ENCODE measurements around the gene PTX3.

Gene PTX3

GRCh38 chr3:157410945-157411344, 25.7 kb upstream of the PTX3 start:
- Mint-ChIP-seq H3K27me3 (ENCODE audit: low read depth) (peaks cover 13% of the 10 kb centered on the region), H3K9me3 (no peaks in the 10 kb centered on the region), H3K4me3 (no peak overlapping the region), H3K4me1 (ENCODE audit: low read depth) (no peaks in the 10 kb centered on the region), H3K36me3 (ENCODE audit: low read depth) (no peaks in the 10 kb centered on the region), H3K27ac (no peak overlapping the region)

DNA sequence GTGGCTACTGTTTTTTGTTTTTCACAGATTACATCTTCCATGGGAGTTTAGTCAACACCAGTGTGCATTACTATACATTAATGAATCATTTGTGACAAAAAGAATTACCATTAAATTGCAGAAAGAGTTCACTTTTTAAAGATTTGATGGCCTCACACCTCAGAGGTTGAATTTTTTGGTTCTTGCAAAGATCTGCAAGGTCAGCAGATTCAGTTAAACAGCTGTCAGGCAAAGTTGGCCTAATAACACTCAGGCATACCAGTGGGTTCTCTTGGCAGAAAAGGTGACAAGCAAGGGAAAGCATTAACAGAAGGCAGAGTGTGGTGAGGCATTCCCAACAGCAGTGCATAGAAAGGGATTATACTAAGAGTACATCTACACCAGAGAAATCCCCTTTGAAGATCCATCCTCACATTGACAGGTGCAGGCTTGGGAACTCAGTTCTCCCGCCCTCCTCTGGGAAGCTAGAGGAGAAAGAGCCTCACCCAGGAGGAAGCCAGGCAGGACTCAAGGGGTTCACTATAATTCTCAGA, 24.3 kb upstream of the PTX3 start:
- no peaks in the 10 kb centered on the region for H3K4me1 Mint-ChIP-seq (ENCODE audit: low read depth)
- no peak overlapping the region for H3K27ac Mint-ChIP-seq
- H3K36me3 Mint-ChIP-seq (ENCODE audit: low read depth): no peaks in the 10 kb centered on the region
- H3K27me3 Mint-ChIP-seq (ENCODE audit: low read depth): peaks cover 13% of the 10 kb centered on the region
- no peak overlapping the region for H3K4me3 Mint-ChIP-seq
- H3K9me3 Mint-ChIP-seq: no peaks in the 10 kb centered on the region

DNA sequence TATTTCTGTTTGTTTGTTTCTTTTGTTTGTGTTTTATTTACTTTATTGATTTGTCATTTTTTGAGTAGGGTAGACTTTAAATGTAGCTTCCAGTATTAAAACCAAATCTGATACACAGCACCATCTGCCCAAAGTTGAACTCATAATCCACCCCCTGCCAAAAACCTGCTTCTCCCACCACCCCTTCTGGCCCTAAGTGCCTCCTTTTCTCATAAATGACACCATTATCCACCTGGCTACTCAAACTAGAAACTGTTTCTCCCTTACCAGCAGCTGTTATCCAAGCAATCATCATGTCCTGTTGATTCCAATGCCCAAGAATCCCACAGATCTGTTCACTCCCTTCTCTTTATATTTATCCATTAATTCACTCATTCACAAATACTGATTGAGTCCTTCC, 21.8 kb upstream of the PTX3 start:
- Mint-ChIP-seq H3K4me1 (ENCODE audit: low read depth) (no peaks in the 10 kb centered on the region), H3K27me3 (ENCODE audit: low read depth) (peaks cover 7% of the 10 kb centered on the region), H3K9me3 (no peaks in the 10 kb centered on the region), H3K27ac (no peak overlapping the region), H3K4me3 (no peak overlapping the region), H3K36me3 (ENCODE audit: low read depth) (no peaks in the 10 kb centered on the region)

DNA sequence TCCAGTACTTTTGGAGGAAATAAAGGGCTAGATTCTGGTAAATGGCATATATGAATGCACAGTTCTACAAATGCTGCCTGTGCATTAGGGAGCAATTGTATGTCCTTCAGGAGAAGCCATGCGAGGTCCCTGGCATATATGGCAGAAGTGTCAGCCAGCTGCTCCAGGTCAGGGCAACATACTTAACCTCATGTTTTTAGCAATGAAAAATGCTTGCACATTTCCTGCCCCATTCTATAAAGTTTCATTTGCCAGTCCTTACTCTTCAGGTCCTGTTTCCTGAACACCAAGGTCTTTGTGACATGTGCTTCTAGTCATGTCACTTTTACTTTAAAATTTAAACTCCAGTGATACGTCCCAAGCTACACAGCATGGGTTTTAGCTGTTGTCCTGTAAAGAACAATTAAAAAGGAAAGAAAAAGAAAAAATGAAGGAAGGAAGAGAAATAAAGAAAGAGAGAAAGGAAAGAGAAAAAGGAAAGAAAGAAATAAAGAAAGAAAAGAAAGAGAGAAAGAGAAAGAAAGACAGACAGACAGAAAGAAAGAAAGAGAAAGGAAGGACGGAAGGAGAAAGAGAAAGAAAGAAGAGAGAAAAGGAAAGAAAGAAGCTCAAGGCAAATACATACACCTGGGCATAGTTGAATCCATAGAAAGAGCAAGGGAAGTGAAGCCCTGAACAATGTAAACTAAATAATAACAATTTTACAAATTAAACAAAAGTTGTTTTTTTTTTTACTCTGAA, 20.1 kb upstream of the PTX3 start:
- Mint-ChIP-seq H3K36me3 (ENCODE audit: low read depth) (no peaks in the 10 kb centered on the region), H3K4me1 (ENCODE audit: low read depth) (no peaks in the 10 kb centered on the region), H3K9me3 (no peaks in the 10 kb centered on the region), H3K4me3 (no peak overlapping the region), H3K27me3 (ENCODE audit: low read depth) (peaks cover 7% of the 10 kb centered on the region), H3K27ac (no peak overlapping the region)

DNA sequence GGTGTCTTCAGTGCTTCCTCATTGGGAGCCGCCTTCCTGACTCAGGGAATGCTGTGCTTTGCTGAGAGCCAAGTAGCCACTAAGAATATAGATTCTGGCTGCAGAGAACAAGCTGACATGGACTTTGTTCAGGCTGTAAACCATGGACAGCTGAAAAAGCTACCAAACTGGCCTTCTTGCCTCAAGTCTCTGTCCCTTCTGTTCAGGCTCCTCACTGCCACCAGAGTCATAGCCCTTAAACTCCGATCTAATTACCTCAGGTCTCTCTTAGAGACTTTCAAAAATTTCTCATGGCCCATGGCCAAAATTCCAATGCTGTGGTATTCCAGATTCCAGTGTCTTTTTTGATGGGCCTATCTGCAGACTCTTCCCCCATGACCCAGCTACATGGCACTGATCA, 19.4 kb upstream of the PTX3 start:
- H3K4me1 Mint-ChIP-seq (ENCODE audit: low read depth): no peaks in the 10 kb centered on the region
- H3K27me3 Mint-ChIP-seq (ENCODE audit: low read depth): peaks cover 7% of the 10 kb centered on the region

GRCh38 chr3:157418104-157418503, 18.5 kb upstream of the PTX3 start:
- no peaks in the 10 kb centered on the region for H3K36me3 Mint-ChIP-seq (ENCODE audit: low read depth)
- H3K27me3 Mint-ChIP-seq (ENCODE audit: low read depth): peaks cover 7% of the 10 kb centered on the region
- no peaks in the 10 kb centered on the region for H3K9me3 Mint-ChIP-seq
- no peak overlapping the region for H3K27ac Mint-ChIP-seq
- H3K4me1 Mint-ChIP-seq (ENCODE audit: low read depth): no peaks in the 10 kb centered on the region
- H3K4me3 Mint-ChIP-seq: no peak overlapping the region

More for the DNA sequence above, 19.4 kb upstream of the PTX3 start:
- Mint-ChIP-seq H3K4me3 (no peak overlapping the region), H3K36me3 (ENCODE audit: low read depth) (no peaks in the 10 kb centered on the region), H3K27ac (no peak overlapping the region), H3K9me3 (no peaks in the 10 kb centered on the region)

DNA sequence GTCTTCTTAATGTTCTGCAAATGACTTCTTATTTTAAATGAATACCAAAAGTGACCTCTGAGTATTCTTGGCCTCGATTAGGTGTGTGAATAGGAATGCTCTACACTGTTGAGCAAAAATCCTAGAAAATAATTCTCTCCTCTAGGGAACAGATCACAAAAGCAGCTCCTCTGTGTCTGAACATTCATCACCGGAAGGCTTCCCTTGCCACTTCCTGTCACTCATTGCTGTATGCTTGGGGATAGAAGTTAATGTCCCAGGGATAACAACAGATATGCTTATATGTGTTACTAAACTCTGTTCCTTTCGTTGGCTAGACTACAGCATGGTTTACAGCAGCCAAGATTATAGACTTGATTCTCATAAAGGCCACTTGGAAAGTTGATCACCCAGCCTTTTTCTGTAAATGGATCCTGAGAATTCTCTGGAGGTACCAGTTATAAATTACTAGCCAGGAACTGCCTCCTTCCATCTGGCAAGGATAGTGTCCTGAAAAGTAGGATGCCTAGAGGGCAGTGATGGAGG, 16.0 kb upstream of the PTX3 start:
- Mint-ChIP-seq H3K4me3 (no peak overlapping the region), H3K36me3 (ENCODE audit: low read depth) (no peaks in the 10 kb centered on the region), H3K4me1 (ENCODE audit: low read depth) (no peaks in the 10 kb centered on the region), H3K27me3 (ENCODE audit: low read depth) (peaks cover 3% of the 10 kb centered on the region), H3K27ac (no peak overlapping the region), H3K9me3 (no peaks in the 10 kb centered on the region)

DNA sequence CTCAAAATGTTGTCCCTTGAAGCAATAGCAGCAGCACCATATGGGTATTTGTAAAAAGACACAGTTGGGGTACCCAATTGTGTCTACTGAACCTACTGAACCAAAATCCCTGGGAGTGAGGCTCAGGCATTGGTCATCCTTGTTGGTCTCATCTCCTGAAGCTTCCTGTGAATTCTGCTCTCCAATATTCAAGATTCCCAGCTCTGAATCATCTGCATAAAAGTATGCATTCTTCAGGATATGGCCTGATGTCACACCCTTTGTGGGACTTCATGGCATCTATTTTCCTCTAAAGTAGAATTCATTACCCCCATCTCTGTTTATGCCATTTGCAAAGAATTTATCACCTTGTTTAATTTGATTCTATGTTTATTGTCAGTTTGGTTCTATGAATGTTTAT, 13.3 kb upstream of the PTX3 start:
- Mint-ChIP-seq H3K27ac (no peak overlapping the region), H3K4me1 (ENCODE audit: low read depth) (no peaks in the 10 kb centered on the region), H3K36me3 (ENCODE audit: low read depth) (no peaks in the 10 kb centered on the region)

DNA sequence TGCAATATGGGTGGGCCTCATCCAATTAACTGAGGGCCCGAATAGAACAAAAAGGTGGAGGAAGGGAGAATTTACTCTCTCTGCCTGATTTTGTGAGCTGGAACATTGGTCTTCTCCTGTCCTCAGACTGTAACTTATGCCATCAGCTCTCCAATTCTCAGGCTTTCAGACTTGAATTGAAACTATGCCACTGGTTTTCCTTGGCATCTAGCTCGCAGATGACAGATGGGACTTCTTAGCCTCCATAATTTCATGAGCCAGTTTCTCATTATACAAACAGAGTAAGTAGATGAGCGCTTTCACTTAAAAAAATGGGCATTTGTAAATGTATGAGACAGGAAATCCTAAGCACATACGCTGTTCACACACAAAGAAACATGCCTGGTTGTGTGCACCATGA, 8.7 kb upstream of the PTX3 start:
- Mint-ChIP-seq H3K4me3 (no peak overlapping the region), H3K27ac (no peak overlapping the region), H3K9me3 (no peaks in the 10 kb centered on the region), H3K36me3 (ENCODE audit: low read depth) (no peaks in the 10 kb centered on the region), H3K27me3 (ENCODE audit: low read depth) (peaks cover under 1% of the 10 kb centered on the region), H3K4me1 (ENCODE audit: low read depth) (no peaks in the 10 kb centered on the region)

More for the DNA sequence above, 13.3 kb upstream of the PTX3 start:
- H3K9me3 Mint-ChIP-seq: no peaks in the 10 kb centered on the region
- H3K4me3 Mint-ChIP-seq: no peak overlapping the region
- no peaks in the 10 kb centered on the region for H3K27me3 Mint-ChIP-seq (ENCODE audit: low read depth)

GRCh38 chr3:157428853-157429252, 7.8 kb upstream of the PTX3 start:
- H3K27me3 Mint-ChIP-seq (ENCODE audit: low read depth): peaks cover 10% of the 10 kb centered on the region
- no peak overlapping the region for H3K4me3 Mint-ChIP-seq
- no peak overlapping the region for H3K27ac Mint-ChIP-seq
- H3K4me1 Mint-ChIP-seq (ENCODE audit: low read depth): no peaks in the 10 kb centered on the region
- H3K36me3 Mint-ChIP-seq (ENCODE audit: low read depth): no peaks in the 10 kb centered on the region
- H3K9me3 Mint-ChIP-seq: no peaks in the 10 kb centered on the region

DNA sequence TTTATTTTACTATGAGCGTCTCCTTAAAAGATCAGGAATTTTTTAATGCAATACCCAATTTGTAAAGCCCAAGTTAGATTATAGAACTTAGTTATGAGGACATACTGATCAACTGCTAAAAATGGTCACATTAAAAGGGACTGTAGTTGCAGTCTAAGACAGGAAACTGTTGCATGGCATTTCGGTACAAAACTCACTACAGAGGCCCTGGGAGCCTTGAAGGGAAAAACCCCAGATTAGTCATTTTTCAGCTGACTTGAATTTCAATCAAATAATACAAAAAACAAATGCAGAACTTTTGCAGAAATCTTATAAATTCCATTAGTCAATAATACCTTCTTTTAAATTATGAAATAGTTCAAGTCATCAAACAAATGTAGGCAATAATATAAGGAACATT, 6.9 kb upstream of the PTX3 start:
- H3K36me3 Mint-ChIP-seq (ENCODE audit: low read depth): no peaks in the 10 kb centered on the region
- H3K4me1 Mint-ChIP-seq (ENCODE audit: low read depth): no peaks in the 10 kb centered on the region
- H3K4me3 Mint-ChIP-seq: no peak overlapping the region
- H3K27me3 Mint-ChIP-seq (ENCODE audit: low read depth): peaks cover 17% of the 10 kb centered on the region
- H3K27ac Mint-ChIP-seq: no peak overlapping the region
- no peaks in the 10 kb centered on the region for H3K9me3 Mint-ChIP-seq

- Mint-ChIP-seq H3K4me3 (no peak overlapping the region), H3K9me3 (no peaks in the 10 kb centered on the region), H3K27ac (no peak overlapping the region), H3K27me3 (ENCODE audit: low read depth) (peaks cover 54% of the 10 kb centered on the region), H3K36me3 (ENCODE audit: low read depth) (no peaks in the 10 kb centered on the region), H3K4me1 (ENCODE audit: low read depth) (peaks cover 4% of the 10 kb centered on the region)
Measured at GRCh38 chr3:157438194-157438730, 1.6 kb downstream of the PTX3 start.

DNA sequence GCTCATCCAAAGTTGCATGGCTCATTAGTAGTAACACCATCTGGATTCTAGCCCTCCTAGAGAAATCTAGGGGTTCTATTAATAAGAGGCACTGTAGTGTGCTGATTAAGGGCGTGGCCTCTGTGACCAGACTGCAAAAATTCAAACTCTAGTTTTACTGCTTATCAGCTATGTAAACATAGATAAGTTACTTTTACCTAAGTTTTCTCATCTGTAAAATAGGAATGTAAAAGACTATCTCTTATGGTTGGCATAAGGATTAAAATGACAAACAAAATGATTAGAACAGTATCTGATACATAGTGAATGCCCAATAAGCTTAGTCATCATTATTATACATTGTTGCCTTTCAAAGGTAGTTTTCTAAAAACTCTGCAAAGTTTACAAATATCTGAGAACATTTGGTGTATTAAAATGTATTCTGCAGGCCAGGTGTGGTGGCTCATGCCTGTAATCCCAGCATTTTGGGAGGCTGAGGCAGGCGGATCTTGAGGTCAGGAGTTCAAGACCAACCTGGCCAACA, 4.5 kb downstream of the PTX3 start:
- H3K4me3 Mint-ChIP-seq: no peak overlapping the region
- H3K27ac Mint-ChIP-seq: no peak overlapping the region
- H3K9me3 Mint-ChIP-seq: no peaks in the 10 kb centered on the region
- H3K36me3 Mint-ChIP-seq (ENCODE audit: low read depth): no peaks in the 10 kb centered on the region
- H3K4me1 Mint-ChIP-seq (ENCODE audit: low read depth): peaks cover 4% of the 10 kb centered on the region
- peaks cover 29% of the 10 kb centered on the region for H3K27me3 Mint-ChIP-seq (ENCODE audit: low read depth)

DNA sequence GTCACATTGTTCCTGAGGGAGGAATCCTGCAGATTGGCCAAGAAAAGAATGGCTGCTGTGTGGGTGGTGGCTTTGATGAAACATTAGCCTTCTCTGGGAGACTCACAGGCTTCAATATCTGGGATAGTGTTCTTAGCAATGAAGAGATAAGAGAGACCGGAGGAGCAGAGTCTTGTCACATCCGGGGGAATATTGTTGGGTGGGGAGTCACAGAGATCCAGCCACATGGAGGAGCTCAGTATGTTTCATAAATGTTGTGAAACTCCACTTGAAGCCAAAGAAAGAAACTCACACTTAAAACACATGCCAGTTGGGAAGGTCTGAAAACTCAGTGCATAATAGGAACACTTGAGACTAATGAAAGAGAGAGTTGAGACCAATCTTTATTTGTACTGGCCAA, 6.1 kb downstream of the PTX3 start:
- peaks cover 17% of the 10 kb centered on the region for H3K27me3 Mint-ChIP-seq (ENCODE audit: low read depth)
- no peaks in the 10 kb centered on the region for H3K4me1 Mint-ChIP-seq (ENCODE audit: low read depth)
- H3K9me3 Mint-ChIP-seq: no peaks in the 10 kb centered on the region
- H3K4me3 Mint-ChIP-seq: no peak overlapping the region
- no peak overlapping the region for H3K27ac Mint-ChIP-seq
- H3K36me3 Mint-ChIP-seq (ENCODE audit: low read depth): no peaks in the 10 kb centered on the region

Data from T-helper 1 cell treated with Interleukin-12 subunit alpha and Interleukin-12 subunit beta and Interleukin-4 antibody, amounts not matched to agents 30 μg/mL and 1 μg/mL, for 36 hours (primary cell).